GM21526 (cell line): Measurements from ENCODE around the gene VCL.
"Not testable (repeated sequence)": the region's sequence is repeated elsewhere in the genome, so short reads cannot be mapped to it uniquely, and the experiment has no call there.

Experiments used
- ATAC-seq: cut with Tn5 transposase; IDR thresholded peaks from one replicate; pipeline ENCODE4 v1.9.1; 2021; ENCODE audit warnings: moderate library complexity; ENCODE audit not compliant: unreplicated experiment, low FRiP score

VCL gene

GRCh38 chr10:74139981-74140380, 142.1 kb downstream of the VCL start:
- ATAC-seq: no peak

GRCh38 chr10:74140553-74140952, 142.6 kb downstream of the VCL start:
- no peak for ATAC-seq

GRCh38 chr10:74145133-74145532, 147.2 kb downstream of the VCL start:
- no peak for ATAC-seq

- not testable (repeated sequence) for ATAC-seq
Observed at GRCh38 chr10:74146980-74147379, 149.1 kb downstream of the VCL start.

- peak; percentile 40 for ATAC-seq
Observed at GRCh38 chr10:74150204-74150989, 152.5 kb downstream of the VCL start, which contains the start of gene AP3M1. TSS of gene AP3M1 (minus strand) at chr10:74150828. CDS start at chr10:74138379, 12,449 bp downstream.

GRCh38 chr10:74150990-74151878, 153.3 kb downstream of the VCL start, which contains the start of gene ADK:
TSS of gene ADK (plus strand) at chr10:74151221. CDS start at chr10:74151279, 58 bp downstream.
- ATAC-seq: peak; percentile 71

- ATAC-seq: no peak
Observed at GRCh38 chr10:74151879-74152722, 154.2 kb downstream of the VCL start.

- ATAC-seq: no peak
Observed at GRCh38 chr10:74153123-74153522, 155.2 kb downstream of the VCL start.

GRCh38 chr10:74153676-74154075, 155.8 kb downstream of the VCL start:
- no peak for ATAC-seq

GRCh38 chr10:74156919-74157289, 159.0 kb downstream of the VCL start:
- ATAC-seq: no peak

- no peak for ATAC-seq
Observed at GRCh38 chr10:74160013-74160412, 162.1 kb downstream of the VCL start.

- ATAC-seq: no peak
Observed at GRCh38 chr10:74163319-74164068, 165.6 kb downstream of the VCL start.

GRCh38 chr10:74164716-74165529, 167.0 kb downstream of the VCL start:
- no peak for ATAC-seq

GRCh38 chr10:74165530-74165901, 167.6 kb downstream of the VCL start:
- ATAC-seq: no peak

- no peak for ATAC-seq
Observed at GRCh38 chr10:74167443-74167842, 169.5 kb downstream of the VCL start.
